HG02678 (cell line): Measurements from ENCODE around the gene ZNF780B.
A peak's percentile ranks its signal among the peaks of the same experiment; 100 is the strongest.
"Not testable (repeated sequence)": the region's sequence is repeated elsewhere in the genome, so short reads cannot be mapped to it uniquely, and the experiment has no call there.

Experiments
- ATAC-seq: cut with Tn5 transposase; IDR thresholded peaks from one replicate; pipeline ENCODE4 v1.9.1; 2021; ENCODE audit warnings: mild to moderate bottlenecking, moderate library complexity; ENCODE audit not compliant: unreplicated experiment

Gene ZNF780B

GRCh38 chr19:40041718-40042117, 14.3 kb downstream of the ZNF780B start:
- ATAC-seq: not testable (repeated sequence)

- not testable (repeated sequence) for ATAC-seq
Observed at GRCh38 chr19:40038047-40038446, 18.0 kb downstream of the ZNF780B start.

GRCh38 chr19:40035996-40036395, 20.0 kb downstream of the ZNF780B start:
- no peak for ATAC-seq

GRCh38 chr19:40033989-40034560, 22.0 kb downstream of the ZNF780B start:
- ATAC-seq: no peak

GRCh38 chr19:40026597-40026970, 29.4 kb downstream of the ZNF780B start:
- ATAC-seq: no peak

- no peak for ATAC-seq
Observed at GRCh38 chr19:40025938-40026596, 30.0 kb downstream of the ZNF780B start.

GRCh38 chr19:40023969-40024368, 32.1 kb downstream of the ZNF780B start:
- no peak for ATAC-seq

- ATAC-seq: no peak
Observed at GRCh38 chr19:40013991-40014390, 42.0 kb downstream of the ZNF780B start.

GRCh38 chr19:40009674-40010073, 46.4 kb downstream of the ZNF780B start:
- ATAC-seq: no peak

GRCh38 chr19:40006273-40006691, 49.7 kb downstream of the ZNF780B start:
- ATAC-seq: no peak

- no peak for ATAC-seq
Observed at GRCh38 chr19:40005691-40006272, 50.2 kb downstream of the ZNF780B start.

GRCh38 chr19:39998501-39998900, 57.5 kb downstream of the ZNF780B start:
- ATAC-seq: no peak

GRCh38 chr19:39997638-39998216, 58.3 kb downstream of the ZNF780B start:
- ATAC-seq: no peak

GRCh38 chr19:39996811-39997637, 59.0 kb downstream of the ZNF780B start, which contains the start of gene ZNF546:
TSS of gene ZNF546 (plus strand) at chr19:39997060. CDS start at chr19:39998327, 1,267 bp downstream.
- peak; percentile 90 for ATAC-seq

GRCh38 chr19:39996218-39996810, 59.7 kb downstream of the ZNF780B start:
- peak; percentile 16 for ATAC-seq

- no peak for ATAC-seq
Observed at GRCh38 chr19:39995794-39996193, 60.2 kb downstream of the ZNF780B start.

GRCh38 chr19:39994361-39994760, 61.7 kb downstream of the ZNF780B start:
- no peak for ATAC-seq

GRCh38 chr19:39993605-39994004, 62.4 kb downstream of the ZNF780B start:
- no peak for ATAC-seq

GRCh38 chr19:39987596-39987995, 68.4 kb downstream of the ZNF780B start:
- ATAC-seq: no peak

GRCh38 chr19:39987167-39987566, 68.9 kb downstream of the ZNF780B start:
- no peak for ATAC-seq

- no peak for ATAC-seq
Observed at GRCh38 chr19:39986643-39987042, 69.4 kb downstream of the ZNF780B start.
